Loucy (cell line): ENCODE results near the gene CD8A.

Source experiments
- EZH2phosphoT487 ChIP-seq: fragments of 200-600 bp; IDR thresholded peaks from 2 replicates; pipeline ENCODE4 v1.6.1; 2018; ENCODE audit warnings: antibody characterized with exemption, mild to moderate bottlenecking, moderate library complexity, borderline replicate concordance
- TF ChIP-seq, protein P1 (sequence below): fragments of 200-600 bp; sonication (generic); conservative IDR thresholded peaks from 2 replicates; pipeline ENCODE4 v1.5.1; 2014; ENCODE audit warnings: mild to moderate bottlenecking, antibody characterized with exemption, low read length

GRCh38 chr2:86786001-86786536 is 4.6 kb downstream of the CD8A start:
- TF ChIP-seq, protein P1, sequence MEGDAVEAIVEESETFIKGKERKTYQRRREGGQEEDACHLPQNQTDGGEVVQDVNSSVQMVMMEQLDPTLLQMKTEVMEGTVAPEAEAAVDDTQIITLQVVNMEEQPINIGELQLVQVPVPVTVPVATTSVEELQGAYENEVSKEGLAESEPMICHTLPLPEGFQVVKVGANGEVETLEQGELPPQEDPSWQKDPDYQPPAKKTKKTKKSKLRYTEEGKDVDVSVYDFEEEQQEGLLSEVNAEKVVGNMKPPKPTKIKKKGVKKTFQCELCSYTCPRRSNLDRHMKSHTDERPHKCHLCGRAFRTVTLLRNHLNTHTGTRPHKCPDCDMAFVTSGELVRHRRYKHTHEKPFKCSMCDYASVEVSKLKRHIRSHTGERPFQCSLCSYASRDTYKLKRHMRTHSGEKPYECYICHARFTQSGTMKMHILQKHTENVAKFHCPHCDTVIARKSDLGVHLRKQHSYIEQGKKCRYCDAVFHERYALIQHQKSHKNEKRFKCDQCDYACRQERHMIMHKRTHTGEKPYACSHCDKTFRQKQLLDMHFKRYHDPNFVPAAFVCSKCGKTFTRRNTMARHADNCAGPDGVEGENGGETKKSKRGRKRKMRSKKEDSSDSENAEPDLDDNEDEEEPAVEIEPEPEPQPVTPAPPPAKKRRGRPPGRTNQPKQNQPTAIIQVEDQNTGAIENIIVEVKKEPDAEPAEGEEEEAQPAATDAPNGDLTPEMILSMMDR = no peak
- TF ChIP-seq EZH2phosphoT487 = no peak
